ENCODE measurements around the gene SNED1. TPM values are rescaled to one million over a fixed set of nuclear protein-coding genes. Genes with fewer than 3 reads are reported as not detected.

Gene SNED1
- polyA plus RNA-seq, 1 donor: 6.6 TPM

GRCh38 chr2:241034490-241035141 is 36.2 kb downstream of the SNED1 start:
- no CpG with 5 or more reads among the region's 22 CpGs for WGBS (ENCODE audit: insufficient coverage, low lambda C conversion rate)
- Histone ChIP-seq H3K27ac (ENCODE audit: low read length) (no peak overlapping the region), H3K27me3 (ENCODE audit: control insufficient read depth, insufficient read depth, low read length) (peaks cover 30% of the 10 kb centered on the region), H3K9me3 (ENCODE audit: control insufficient read depth, low read depth, low read length) (no peaks in the 10 kb centered on the region), H3K4me3 (ENCODE audit: low read length) (no peak overlapping the region), H3K36me3 (ENCODE audit: control insufficient read depth, insufficient read depth, low read length) (no peaks in the 10 kb centered on the region), H3K4me1 (ENCODE audit: control insufficient read depth, insufficient read depth, low read length) (no peaks in the 10 kb centered on the region)
- no peak for DNase-seq

DNA sequence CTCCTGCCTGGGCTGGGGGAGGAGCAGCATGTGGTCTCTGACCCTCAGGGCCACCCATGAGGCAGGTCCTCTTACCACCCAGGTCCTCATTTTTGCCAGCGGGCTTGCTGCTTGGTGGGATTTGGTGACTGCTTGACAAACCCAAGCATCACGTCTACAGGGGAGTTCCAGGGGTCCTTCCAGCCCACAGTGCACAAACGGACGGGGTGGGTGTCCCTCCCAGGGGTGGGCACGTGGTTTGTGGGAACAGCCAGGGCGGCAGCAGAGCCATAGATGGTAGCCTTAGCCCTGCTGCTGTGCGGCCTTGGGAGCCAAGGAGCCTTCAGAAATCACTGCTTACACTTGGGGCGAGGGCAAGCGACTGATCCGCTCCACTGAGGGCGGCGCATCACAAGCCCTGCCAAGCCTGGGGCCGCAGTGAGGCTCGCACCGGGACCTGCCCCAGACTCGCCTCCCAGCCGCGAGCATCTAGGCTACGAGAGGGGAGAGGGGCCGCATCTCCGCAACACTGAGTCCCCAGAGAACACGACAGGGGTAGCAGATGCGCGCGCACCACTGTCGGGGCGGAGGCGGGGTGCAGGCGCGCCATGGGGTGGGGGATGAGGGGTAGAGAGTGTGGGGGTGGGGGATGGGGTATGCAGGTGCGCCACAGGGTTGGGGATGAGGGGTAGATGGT is 36.9 kb downstream of the SNED1 start:
- WGBS (ENCODE audit: insufficient coverage, low lambda C conversion rate): no CpG with 5 or more reads among the region's 31 CpGs
- Histone ChIP-seq H3K27me3 (ENCODE audit: control insufficient read depth, insufficient read depth, low read length) (peaks cover 30% of the 10 kb centered on the region), H3K36me3 (ENCODE audit: control insufficient read depth, insufficient read depth, low read length) (no peaks in the 10 kb centered on the region), H3K27ac (ENCODE audit: low read length) (no peak overlapping the region), H3K9me3 (ENCODE audit: control insufficient read depth, low read depth, low read length) (no peaks in the 10 kb centered on the region), H3K4me1 (ENCODE audit: control insufficient read depth, insufficient read depth, low read length) (no peaks in the 10 kb centered on the region), H3K4me3 (ENCODE audit: low read length) (no peak overlapping the region)
- no peak for DNase-seq

- Histone ChIP-seq H3K4me1 (ENCODE audit: control insufficient read depth, insufficient read depth, low read length) (no peaks in the 10 kb centered on the region), H3K27me3 (ENCODE audit: control insufficient read depth, insufficient read depth, low read length) (peaks cover 30% of the 10 kb centered on the region), H3K27ac (ENCODE audit: low read length) (no peak overlapping the region), H3K9me3 (ENCODE audit: control insufficient read depth, low read depth, low read length) (no peaks in the 10 kb centered on the region), H3K4me3 (ENCODE audit: low read length) (no peak overlapping the region), H3K36me3 (ENCODE audit: control insufficient read depth, insufficient read depth, low read length) (no peaks in the 10 kb centered on the region)
- no peak for DNase-seq
- no CpG with 5 or more reads among the region's 39 CpGs for WGBS (ENCODE audit: insufficient coverage, low lambda C conversion rate)
These were observed 37.5 kb downstream of the SNED1 start for GRCh38 chr2:241035818-241036396.

DNA sequence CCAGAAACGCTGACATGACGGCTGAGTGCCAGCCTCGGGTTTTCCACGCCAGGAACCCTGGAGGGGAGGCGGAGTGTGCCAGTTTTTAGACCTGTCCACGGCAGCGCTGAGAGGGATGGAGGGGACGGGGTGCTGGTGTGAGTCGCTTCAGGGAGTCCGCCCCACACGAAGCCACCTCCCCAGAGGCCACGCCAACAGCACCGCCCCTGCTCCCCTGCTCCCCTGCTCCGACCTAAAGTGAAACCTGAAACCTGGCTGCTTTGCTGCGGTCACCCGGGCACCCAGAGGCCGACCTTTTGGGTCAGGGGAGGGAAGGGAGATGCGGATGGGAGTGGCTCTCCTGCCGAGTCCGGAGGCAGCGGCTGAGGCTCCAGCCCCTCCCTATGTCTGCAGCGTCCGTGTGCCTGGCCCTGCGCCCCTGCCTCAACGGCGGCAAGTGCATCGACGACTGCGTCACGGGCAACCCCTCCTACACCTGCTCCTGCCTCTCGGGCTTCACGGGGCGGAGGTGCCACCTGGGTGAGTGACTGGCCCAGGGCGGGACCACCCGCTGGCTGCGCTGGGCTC is 38.1 kb downstream of the SNED1 start:
- Histone ChIP-seq H3K4me1 (ENCODE audit: control insufficient read depth, insufficient read depth, low read length) (no peaks in the 10 kb centered on the region), H3K36me3 (ENCODE audit: control insufficient read depth, insufficient read depth, low read length) (no peaks in the 10 kb centered on the region), H3K9me3 (ENCODE audit: control insufficient read depth, low read depth, low read length) (no peaks in the 10 kb centered on the region), H3K27ac (ENCODE audit: low read length) (no peak overlapping the region), H3K4me3 (ENCODE audit: low read length) (no peak overlapping the region), H3K27me3 (ENCODE audit: control insufficient read depth, insufficient read depth, low read length) (peaks cover 30% of the 10 kb centered on the region)
- DNase-seq: peak in 1 of 2 donors; percentile 15
- no CpG with 5 or more reads among the region's 36 CpGs for WGBS (ENCODE audit: insufficient coverage, low lambda C conversion rate)

DNA sequence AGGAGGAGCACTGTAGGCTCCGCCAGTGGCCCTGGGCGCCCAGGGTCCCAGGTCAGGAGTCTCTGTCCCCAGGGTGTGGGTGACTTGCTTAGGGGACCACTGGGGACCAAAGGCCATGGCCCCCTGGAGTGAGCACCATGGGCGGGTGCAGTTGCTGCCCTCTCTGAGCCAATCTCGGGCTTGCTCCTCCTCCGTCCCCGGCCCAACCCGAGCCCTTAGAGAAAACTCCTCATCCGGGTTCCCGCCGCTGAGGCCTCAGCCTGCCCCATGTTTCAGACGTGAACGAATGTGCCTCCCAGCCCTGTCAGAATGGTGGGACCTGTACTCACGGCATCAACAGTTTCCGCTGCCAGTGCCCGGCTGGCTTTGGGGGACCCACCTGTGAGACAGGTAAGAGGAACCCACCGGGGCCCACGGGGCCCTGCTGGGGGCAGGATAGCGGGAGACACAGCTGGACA is 38.6 kb downstream of the SNED1 start:
- Histone ChIP-seq H3K27me3 (ENCODE audit: control insufficient read depth, insufficient read depth, low read length) (peaks cover 32% of the 10 kb centered on the region), H3K27ac (ENCODE audit: low read length) (no peak overlapping the region), H3K4me1 (ENCODE audit: control insufficient read depth, insufficient read depth, low read length) (no peaks in the 10 kb centered on the region), H3K4me3 (ENCODE audit: low read length) (no peak overlapping the region), H3K9me3 (ENCODE audit: control insufficient read depth, low read depth, low read length) (no peaks in the 10 kb centered on the region), H3K36me3 (ENCODE audit: control insufficient read depth, insufficient read depth, low read length) (no peaks in the 10 kb centered on the region)
- no peak for DNase-seq
- WGBS (ENCODE audit: insufficient coverage, low lambda C conversion rate): no CpG with 5 or more reads among the region's 18 CpGs

GRCh38 chr2:241037498-241037897 is 39.1 kb downstream of the SNED1 start:
- no peak overlapping the region for H3K27ac ChIP-seq (ENCODE audit: low read length)
- WGBS (ENCODE audit: insufficient coverage, low lambda C conversion rate): no CpG with 5 or more reads among the region's 9 CpGs
- DNase-seq: no peak
- H3K4me1 ChIP-seq (ENCODE audit: control insufficient read depth, insufficient read depth, low read length): no peaks in the 10 kb centered on the region
- no peaks in the 10 kb centered on the region for H3K9me3 ChIP-seq (ENCODE audit: control insufficient read depth, low read depth, low read length)
- H3K36me3 ChIP-seq (ENCODE audit: control insufficient read depth, insufficient read depth, low read length): no peaks in the 10 kb centered on the region
- no peak overlapping the region for H3K4me3 ChIP-seq (ENCODE audit: low read length)
- peaks cover 35% of the 10 kb centered on the region for H3K27me3 ChIP-seq (ENCODE audit: control insufficient read depth, insufficient read depth, low read length)

DNA sequence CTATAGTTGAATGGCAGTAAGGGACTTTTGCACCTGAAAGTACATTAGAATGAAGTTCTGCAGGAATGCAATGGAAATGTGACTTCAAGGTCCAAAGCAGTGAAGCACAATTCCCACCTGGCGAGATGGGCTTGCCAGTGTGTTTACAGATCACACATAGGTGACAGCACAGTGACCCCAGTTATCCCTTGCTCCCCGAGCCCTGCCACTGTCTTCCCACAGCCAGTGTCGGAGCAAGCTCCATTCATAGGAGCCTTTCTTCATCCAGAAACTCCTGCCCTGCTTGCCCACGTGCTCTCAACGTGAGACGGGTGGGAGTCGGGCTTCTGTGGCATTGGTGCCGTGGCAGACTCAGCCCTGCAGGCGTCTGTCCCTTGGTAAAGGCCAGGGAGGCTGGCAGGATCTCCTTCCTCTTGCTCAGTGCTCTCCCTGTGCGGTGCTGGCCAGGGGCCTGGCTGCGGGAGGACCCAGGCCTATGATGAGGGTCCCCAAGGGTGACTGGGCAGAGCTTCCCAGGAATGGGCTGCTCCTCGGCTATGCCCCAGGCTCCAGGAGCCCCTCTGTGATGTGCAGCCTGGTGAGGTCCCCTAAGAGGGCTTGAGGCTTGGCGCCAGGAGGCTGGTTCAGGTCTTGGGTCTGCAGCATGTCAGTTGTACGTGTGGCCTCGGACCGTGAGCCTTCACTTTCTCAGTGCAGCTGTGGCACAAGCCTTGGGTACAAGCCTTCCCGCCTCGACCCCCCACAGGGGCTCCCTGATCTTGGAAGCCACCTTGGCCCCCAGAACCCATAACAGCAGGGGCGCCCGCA is 40.2 kb downstream of the SNED1 start:
- Histone ChIP-seq H3K27ac (ENCODE audit: low read length) (no peak overlapping the region), H3K4me3 (ENCODE audit: low read length) (no peak overlapping the region), H3K9me3 (ENCODE audit: control insufficient read depth, low read depth, low read length) (no peaks in the 10 kb centered on the region), H3K36me3 (ENCODE audit: control insufficient read depth, insufficient read depth, low read length) (no peaks in the 10 kb centered on the region), H3K27me3 (ENCODE audit: control insufficient read depth, insufficient read depth, low read length) (peaks cover 35% of the 10 kb centered on the region), H3K4me1 (ENCODE audit: control insufficient read depth, insufficient read depth, low read length) (no peaks in the 10 kb centered on the region)
- DNase-seq: no peak
- WGBS (ENCODE audit: insufficient coverage, low lambda C conversion rate): no CpG with 5 or more reads among the region's 20 CpGs

DNA sequence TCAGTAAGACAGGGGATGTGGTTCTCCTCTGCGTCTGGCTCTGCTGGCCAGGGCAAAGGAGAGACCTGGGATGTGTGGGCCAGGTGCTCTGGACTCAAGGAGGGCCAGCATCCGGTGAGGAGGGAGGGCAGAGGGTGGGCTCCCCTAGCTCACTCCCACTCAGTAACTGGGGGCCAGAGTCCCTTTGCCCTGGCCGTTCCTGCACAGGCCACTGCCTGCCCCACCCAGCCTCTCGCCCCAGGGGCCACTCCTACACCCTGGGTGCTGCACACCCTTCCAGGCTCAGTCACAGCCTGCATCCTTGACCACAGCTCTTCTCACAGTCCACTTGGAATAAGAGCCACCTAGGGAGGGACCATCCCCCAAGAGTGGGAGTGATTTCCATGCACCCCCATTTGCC is 41.0 kb downstream of the SNED1 start:
- peaks cover 36% of the 10 kb centered on the region for H3K27me3 ChIP-seq (ENCODE audit: control insufficient read depth, insufficient read depth, low read length)
- H3K4me1 ChIP-seq (ENCODE audit: control insufficient read depth, insufficient read depth, low read length): no peaks in the 10 kb centered on the region
- WGBS (ENCODE audit: insufficient coverage, low lambda C conversion rate): no CpG with 5 or more reads among the region's 4 CpGs
- DNase-seq: no peak
- no peak overlapping the region for H3K27ac ChIP-seq (ENCODE audit: low read length)
- H3K4me3 ChIP-seq (ENCODE audit: low read length): no peak overlapping the region
- no peaks in the 10 kb centered on the region for H3K36me3 ChIP-seq (ENCODE audit: control insufficient read depth, insufficient read depth, low read length)
- H3K9me3 ChIP-seq (ENCODE audit: control insufficient read depth, low read depth, low read length): no peaks in the 10 kb centered on the region

GRCh38 chr2:241040081-241040803 is 41.8 kb downstream of the SNED1 start:
- H3K36me3 ChIP-seq (ENCODE audit: control insufficient read depth, insufficient read depth, low read length): no peaks in the 10 kb centered on the region
- no peaks in the 10 kb centered on the region for H3K9me3 ChIP-seq (ENCODE audit: control insufficient read depth, low read depth, low read length)
- no CpG with 5 or more reads among the region's 13 CpGs for WGBS (ENCODE audit: insufficient coverage, low lambda C conversion rate)
- DNase-seq: no peak
- no peak overlapping the region for H3K4me3 ChIP-seq (ENCODE audit: low read length)
- no peak overlapping the region for H3K27ac ChIP-seq (ENCODE audit: low read length)
- H3K27me3 ChIP-seq (ENCODE audit: control insufficient read depth, insufficient read depth, low read length): peaks cover 34% of the 10 kb centered on the region
- no peaks in the 10 kb centered on the region for H3K4me1 ChIP-seq (ENCODE audit: control insufficient read depth, insufficient read depth, low read length)

Measured in large intestine (tissue), 3 donors.